ENCODE measurements around the gene ECI1.

DNA sequence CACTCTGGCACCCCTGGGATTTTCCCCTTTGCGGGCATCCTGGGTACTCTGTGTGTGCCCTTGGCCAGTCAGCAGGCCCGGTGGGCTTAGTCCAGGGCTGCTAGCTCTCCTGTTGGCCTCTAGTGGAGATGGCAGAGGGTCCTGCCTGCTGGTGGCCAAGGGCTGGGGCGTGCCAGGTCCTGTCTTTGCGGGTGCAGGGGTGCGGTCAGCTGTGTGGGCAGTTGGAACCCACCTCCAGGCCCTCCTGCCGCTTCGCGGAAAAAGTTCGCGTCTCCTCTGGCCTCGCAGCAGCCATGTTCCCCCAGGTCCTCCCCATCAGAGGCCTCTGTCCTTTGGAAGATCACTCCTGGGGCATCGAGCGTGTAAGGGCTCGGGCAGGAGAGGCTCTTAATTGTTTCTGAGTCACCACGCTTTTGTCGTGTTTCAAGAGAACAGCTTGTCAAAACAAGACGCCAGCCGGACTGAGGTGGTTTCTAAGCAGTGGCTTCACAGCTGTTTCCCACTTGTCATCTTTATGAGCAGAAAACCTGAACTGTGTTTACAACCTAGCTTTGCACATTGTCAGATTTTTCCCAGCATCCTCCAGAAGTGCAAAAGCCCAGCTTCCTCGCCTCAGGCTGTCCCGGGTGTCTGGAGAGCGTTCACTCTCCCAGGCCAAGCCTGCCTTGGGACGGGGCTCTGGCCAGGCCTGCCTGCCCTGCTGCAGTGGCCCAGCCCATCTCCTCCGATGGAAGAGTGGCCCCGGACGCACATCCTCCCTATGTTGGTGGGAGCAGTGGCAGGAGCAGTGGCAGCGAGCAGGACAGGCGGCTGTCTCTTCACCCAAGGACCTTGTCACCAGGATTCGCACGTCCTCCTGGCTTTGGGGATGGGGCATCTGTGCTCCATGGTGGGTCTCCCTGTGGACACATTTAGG lies 20.1 kb downstream of the ECI1 start:
- TF ChIP-seq, protein P1, sequence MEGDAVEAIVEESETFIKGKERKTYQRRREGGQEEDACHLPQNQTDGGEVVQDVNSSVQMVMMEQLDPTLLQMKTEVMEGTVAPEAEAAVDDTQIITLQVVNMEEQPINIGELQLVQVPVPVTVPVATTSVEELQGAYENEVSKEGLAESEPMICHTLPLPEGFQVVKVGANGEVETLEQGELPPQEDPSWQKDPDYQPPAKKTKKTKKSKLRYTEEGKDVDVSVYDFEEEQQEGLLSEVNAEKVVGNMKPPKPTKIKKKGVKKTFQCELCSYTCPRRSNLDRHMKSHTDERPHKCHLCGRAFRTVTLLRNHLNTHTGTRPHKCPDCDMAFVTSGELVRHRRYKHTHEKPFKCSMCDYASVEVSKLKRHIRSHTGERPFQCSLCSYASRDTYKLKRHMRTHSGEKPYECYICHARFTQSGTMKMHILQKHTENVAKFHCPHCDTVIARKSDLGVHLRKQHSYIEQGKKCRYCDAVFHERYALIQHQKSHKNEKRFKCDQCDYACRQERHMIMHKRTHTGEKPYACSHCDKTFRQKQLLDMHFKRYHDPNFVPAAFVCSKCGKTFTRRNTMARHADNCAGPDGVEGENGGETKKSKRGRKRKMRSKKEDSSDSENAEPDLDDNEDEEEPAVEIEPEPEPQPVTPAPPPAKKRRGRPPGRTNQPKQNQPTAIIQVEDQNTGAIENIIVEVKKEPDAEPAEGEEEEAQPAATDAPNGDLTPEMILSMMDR (conservative IDR thresholded peaks at IDR 0.05 in 1 of 2, IDR thresholded peaks at IDR 0.05 in 1 of 2; ENCODE audit: extremely low read depth in 1 of 2, insufficient read depth in 1 of 2, low read depth in 1 of 2, low read length in 2 of 2): no peak
- no peak for TF ChIP-seq EZH2 (IDR thresholded peaks at IDR 0.05; ENCODE audit: borderline replicate concordance, low read length)
